ENCODE data around the gene FNDC7. TPM values are rescaled to one million over a fixed set of nuclear protein-coding genes. Genes with fewer than 3 reads are reported as not detected.
A peak's percentile ranks its signal among the peaks of the same experiment; 100 is the strongest.

The FNDC7 gene
- total RNA-seq, 1 experiment from 2014 or later: not detected

DNA sequence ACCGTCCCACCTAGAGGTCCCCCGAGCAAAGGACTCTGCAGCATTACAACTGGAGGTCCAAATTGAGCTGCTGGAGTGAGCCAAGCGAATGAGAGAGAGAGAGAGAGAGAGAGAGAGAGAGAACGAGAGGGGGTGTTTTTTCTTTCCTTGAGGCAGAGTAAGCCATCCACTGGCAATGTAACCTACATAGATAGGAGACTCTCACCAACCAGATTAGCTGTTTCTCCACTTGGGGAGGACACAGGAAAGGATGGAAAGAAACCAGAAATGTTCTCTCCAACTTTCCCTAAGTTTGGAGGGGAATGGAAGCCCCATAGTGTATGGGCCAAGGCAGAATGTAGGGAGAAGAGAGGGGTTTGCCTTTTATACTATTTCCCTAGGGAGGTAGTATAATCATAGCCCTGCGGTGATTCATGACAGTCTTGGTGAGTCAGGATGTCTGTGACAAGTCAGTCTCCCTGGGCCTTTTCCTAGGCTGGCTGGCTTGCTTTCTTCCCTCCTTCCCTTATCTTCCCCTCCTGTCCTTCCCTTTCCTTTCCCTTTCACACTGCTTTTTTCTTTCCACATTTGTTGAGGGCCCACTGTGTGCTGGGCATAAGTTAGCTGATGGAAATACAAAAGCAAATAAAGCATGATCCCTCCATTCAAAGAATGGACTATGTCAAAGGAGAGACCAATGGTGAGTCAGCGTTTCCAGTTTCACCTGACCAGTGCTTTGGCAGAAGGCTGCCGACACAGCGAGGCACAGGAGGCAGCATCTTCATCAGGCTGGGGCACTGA, 7.1 kb downstream of the FNDC7 start:
- in situ Hi-C loops (cut with HindIII; ENCODE audit: low pct_unique_long_range_greater_than_20kb, low sequenced_read_pairs): no loop called here
- DNase-seq (ENCODE audit: low read depth, low spot score): no peak

DNA sequence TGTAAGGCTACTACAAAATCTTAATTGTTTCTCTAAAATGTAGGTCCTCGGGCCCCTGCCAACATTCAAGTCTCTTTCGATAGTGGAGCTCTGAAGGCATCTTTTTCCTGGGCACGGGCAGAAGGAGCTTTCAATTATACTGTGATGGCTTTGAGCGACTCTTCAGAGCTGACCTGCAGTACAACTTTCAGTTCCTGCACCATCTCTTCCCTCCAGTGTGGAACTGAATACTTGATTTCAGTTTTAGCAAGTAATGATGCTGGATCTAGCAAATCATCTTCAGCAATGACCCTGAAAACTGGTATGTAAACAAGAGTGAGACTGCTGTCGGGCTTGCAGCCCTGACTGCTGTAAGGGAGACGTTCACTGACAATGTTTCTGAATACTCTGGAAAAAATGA, 9.6 kb downstream of the FNDC7 start:
- in situ Hi-C loops (cut with HindIII; ENCODE audit: low pct_unique_long_range_greater_than_20kb, low sequenced_read_pairs): no loop called here
- DNase-seq (ENCODE audit: low read depth, low spot score): no peak

DNA sequence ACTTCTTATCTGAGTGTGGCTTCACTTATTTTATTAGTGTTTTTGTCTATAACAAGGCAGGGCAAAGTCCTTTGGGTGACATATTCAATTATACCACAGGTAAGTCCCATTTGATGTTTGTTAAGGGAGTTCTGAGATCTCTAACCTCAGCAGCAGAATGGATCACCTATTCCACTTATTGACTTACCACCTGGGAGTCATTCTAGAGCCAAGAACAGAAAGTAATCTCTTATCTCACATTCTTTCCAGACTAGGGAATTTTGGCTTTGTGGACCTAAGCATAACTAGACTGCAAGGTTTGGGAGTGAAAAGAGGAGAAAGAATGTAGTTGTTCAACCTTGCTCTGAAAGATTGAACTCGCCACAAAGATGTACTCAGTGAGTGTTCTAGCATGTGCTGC, 13.2 kb downstream of the FNDC7 start:
- no peak for DNase-seq (ENCODE audit: low read depth, low spot score)
- in situ Hi-C loops (cut with HindIII; ENCODE audit: low pct_unique_long_range_greater_than_20kb, low sequenced_read_pairs): no loop called here

DNA sequence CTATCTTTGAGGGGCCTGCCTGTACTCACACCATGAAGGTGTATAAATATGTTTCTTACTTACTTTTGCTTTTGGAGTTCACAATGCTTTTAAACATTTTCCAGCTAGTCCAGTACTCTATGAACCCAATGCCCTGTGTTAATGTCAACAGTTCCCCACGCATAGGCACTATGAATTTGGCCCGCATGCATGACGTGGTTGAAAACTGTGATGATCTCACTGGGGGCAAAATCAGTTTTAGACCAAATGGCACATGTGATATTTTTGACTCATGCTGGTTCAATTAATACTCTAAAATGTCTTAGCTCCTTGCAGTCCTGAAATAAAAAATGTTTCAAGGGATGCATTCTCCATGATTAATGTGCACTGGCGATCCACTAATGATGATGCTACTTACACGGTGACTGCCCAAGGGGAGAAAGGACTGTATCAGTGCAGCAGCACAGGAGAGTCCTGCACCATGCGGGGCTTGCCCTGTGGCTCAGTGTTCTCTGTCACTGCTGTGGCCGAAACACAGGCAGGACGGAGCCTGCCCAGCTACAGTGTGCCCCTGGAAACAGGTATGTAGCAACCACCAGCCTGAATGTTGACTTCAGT, 15.7 kb downstream of the FNDC7 start:
- no peak for DNase-seq (ENCODE audit: low read depth, low spot score)
- in situ Hi-C loops (cut with HindIII; ENCODE audit: low pct_unique_long_range_greater_than_20kb, low sequenced_read_pairs): no loop called here

DNA sequence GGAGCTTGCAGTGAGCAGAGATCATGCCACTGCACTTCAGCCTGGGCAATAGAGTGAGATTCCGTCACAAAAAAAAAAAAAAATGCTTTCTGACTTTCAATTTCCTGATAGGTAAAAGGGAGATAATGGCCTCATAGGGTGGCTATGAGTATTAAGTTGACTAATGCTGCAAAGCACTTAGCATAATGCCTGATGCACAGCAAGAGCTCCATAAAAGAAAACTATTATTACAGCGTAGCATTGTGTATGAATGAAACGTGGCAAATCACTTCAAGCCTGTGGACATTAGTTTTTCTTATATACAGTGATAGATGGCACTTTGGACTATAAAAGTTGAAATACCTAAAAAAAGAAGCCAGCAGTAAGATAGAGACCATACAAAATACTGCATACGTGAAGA, 16.8 kb downstream of the FNDC7 start:
- in situ Hi-C loops (cut with HindIII; ENCODE audit: low pct_unique_long_range_greater_than_20kb, low sequenced_read_pairs): no loop called here
- no peak for DNase-seq (ENCODE audit: low read depth, low spot score)

DNA sequence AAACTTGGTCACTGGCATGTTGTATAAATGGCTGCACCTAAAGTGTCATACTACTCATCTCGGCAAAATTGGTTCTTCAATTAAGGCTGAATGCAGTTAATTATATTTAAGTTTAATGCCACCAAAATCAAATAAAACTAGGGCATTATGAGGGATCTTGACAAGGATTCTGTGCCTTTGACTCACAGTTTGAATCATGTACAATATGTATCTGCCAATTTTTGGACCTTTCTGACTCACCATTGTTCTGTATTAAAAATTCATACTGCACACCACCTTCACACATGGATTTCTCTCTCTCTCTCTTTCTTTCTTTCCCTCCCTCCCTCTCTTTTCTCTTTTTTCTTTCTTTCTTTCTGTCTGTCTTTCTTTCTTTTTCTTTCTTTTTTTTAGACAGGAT, 19.7 kb downstream of the FNDC7 start:
- in situ Hi-C loops (cut with HindIII; ENCODE audit: low pct_unique_long_range_greater_than_20kb, low sequenced_read_pairs): no loop called here
- no peak for DNase-seq (ENCODE audit: low read depth, low spot score)

DNA sequence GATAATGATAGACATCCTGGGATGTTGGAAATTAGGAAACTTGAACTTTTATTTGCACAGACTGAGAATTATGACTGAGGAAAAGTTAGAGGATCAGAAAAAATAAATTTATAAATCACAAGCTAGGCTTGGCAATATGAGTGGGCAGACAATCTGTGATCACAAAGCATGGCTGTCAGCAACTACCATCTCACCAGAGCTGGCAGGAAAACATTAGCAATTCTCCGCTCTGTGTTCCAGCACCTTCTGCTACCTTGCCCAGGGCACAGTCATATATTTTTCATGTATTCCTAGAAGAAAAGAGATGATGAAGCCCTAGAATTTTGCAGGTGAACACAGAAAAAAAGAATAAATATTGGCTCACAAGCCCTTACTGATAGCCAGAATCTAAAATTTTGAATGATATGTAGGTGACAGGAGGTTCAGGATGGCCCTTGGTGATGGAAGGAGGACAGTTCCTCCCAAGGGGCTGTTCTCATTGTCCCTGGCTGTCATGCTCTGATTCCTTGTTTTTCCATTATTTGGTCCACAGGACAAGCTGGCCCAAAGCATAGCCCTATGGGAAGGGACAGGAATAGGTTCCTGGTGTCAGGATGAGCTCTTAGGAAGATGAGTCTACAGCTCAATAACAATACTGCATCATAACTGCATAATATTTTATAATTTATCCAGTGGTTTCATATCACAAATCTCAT, 21.6 kb downstream of the FNDC7 start:
- DNase-seq (ENCODE audit: low read depth, low spot score): no peak
- in situ Hi-C loops (cut with HindIII; ENCODE audit: low pct_unique_long_range_greater_than_20kb, low sequenced_read_pairs): no loop called here

DNA sequence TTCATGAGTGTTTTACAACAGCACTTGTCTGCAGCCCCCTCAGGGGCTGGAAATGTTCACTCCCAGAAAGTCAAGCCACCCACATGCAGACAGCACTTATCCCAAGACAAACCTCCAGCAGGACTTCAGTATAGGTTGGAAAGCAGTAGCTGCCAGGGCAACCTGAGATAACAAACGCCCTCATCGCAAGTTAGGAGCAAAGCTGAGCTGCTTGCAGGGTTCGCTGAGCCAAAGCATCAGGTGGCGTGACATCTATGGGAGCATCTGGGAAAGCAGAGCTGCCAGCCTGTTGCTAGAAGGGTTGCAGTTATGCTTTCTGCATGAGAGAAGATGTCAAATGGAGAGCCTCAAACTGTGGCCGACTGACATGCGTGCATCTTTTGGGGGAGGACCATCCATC, 29.5 kb downstream of the FNDC7 start:
- in situ Hi-C loops (cut with HindIII; ENCODE audit: low pct_unique_long_range_greater_than_20kb, low sequenced_read_pairs): no loop called here
- no peak for DNase-seq (ENCODE audit: low read depth, low spot score)

DNA sequence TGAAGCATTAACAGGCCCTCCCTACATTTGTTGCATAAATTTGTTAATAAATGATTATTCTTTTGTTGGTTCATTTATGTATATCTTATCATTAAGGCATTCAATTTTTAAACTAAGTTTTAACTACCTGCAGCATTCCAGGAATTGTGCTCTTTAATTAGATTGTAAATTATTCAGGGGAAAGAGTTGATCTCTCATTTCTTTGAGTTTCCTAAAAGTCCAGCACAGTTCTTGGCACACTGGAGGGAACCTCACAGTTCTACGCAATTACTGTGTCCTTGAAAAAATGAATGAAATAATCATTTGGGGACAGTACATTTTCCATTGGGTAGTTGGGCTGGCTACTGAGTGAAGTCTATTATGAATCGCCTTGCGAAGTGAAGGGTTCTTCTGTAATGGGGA, 33.3 kb downstream of the FNDC7 start:
- in situ Hi-C loops (cut with HindIII; ENCODE audit: low pct_unique_long_range_greater_than_20kb, low sequenced_read_pairs): no loop called here
- DNase-seq (ENCODE audit: low read depth, low spot score): no peak

DNA sequence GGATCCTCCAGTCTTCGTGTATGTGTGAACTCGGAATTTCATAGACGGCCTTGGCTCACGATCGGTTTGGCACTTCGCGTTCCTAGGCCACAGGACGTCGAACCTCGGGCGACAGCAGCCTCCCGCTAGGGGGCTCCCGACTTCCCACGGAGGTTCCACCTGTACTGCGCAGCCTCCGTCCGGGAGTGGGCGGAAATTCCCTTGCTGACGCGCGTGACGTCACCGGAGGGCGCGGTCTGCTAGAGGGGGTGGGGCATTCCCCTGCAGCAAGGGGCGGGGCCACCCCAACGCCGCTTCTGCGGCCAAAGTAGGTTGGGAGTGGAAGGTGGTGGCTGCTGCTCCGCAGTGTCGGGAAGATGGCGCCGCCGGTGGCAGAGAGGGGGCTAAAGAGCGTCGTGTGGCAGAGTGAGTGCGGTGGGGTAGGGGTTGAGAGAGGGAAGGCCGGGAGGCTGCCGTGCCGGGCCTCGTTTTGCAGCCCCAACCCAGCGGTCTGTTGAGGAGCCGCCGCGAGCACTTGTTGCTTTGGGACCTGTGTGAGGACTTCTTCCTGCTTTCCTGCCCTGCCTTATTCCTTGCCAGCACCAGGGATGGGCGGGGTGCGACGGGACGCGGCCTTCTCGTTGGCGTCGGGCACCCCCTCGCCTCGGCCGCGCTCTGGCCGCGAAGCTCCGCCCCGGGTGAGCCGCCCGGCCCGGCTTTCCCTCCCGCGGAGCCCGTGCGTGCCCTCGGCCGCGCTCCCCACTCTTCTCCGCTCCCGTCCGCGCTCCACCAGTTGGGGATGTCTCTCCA, 33.9 kb downstream of the FNDC7 start, which contains the start of gene STXBP3:
STXBP3 (plus strand) TSS at position 293 of the 789 bp plus-strand sequence; CDS start at position 357, 64 bp downstream.
- in situ Hi-C loops (cut with HindIII; ENCODE audit: low pct_unique_long_range_greater_than_20kb, low sequenced_read_pairs): no loop called here

DNA sequence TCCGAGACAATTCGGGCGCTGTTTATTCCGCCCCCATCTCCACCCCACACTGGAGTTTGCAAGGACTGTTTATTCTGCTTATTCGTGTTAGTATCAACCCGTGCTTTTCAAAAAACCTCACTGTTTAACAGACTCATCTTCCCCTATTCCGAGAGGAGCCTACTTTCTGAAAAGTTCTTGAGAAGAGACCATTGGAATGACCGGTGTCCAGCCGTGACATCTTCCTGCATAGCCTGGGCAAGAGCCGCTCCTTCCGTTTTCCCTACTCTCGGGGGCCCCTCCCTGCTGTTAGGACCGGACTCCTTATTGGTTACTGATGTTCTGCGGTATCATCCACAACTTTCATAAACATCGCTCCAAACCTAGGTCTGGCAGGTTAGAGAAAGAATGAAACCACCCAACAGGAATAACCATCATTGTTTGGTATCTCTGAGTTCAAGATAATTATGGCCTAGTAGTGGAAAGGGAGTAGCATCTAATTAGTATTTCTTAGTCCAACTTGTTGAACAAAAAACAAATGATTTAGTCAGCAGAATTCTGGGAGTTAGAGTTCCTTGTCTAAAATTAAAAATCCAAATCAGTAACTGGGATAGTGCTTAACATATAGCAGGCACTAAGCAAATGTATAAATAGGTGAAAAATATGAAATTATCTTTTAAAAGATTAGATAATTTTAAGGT, 34.6 kb downstream of the FNDC7 start:
- in situ Hi-C loops (cut with HindIII; ENCODE audit: low pct_unique_long_range_greater_than_20kb, low sequenced_read_pairs): no loop called here
- DNase-seq (ENCODE audit: low read depth, low spot score): peak; percentile 85

More for the DNA sequence above, 33.9 kb downstream of the FNDC7 start, which contains the start of gene STXBP3:
- peak; percentile 97 for DNase-seq (ENCODE audit: low read depth, low spot score)

DNA sequence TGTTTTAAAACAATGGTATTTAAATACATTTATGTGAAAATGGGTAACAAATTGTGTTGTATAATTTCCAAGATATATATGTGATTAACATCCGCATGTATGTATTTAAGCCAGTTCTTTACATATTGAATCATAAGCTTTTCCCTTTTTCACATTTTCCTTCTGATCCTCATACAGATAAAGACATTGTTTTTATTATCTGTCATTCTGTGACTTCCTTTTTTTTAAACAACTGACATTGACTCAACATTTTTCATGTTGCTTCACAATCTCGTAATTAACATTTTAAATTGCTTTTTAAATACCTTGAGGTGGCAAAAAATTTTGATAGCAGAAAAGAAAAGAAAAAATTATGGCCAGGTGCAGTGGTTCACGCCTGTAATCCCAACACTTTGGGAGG, 35.2 kb downstream of the FNDC7 start:
- in situ Hi-C loops (cut with HindIII; ENCODE audit: low pct_unique_long_range_greater_than_20kb, low sequenced_read_pairs): no loop called here
- DNase-seq (ENCODE audit: low read depth, low spot score): no peak

DNA sequence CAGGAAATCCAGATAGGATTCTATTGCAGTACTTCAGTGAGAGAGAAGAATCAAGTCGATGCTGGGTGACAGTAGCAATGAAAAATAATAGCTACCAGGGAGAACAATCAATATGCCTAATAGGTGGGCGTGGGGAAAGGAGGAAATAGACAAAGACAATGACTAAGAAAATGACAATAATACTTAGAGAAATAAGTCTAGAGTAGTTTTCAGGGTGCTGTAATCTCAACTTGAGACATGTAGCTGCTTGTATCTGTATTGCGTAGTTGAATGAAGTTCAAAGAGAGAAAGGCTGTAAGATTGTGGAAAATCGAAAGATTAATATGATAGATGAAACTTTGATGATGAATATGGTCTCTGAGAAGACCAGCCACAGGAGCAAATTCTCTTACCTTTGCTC, 36.4 kb downstream of the FNDC7 start:
- in situ Hi-C loops (cut with HindIII; ENCODE audit: low pct_unique_long_range_greater_than_20kb, low sequenced_read_pairs): no loop called here
- DNase-seq (ENCODE audit: low read depth, low spot score): no peak

DNA sequence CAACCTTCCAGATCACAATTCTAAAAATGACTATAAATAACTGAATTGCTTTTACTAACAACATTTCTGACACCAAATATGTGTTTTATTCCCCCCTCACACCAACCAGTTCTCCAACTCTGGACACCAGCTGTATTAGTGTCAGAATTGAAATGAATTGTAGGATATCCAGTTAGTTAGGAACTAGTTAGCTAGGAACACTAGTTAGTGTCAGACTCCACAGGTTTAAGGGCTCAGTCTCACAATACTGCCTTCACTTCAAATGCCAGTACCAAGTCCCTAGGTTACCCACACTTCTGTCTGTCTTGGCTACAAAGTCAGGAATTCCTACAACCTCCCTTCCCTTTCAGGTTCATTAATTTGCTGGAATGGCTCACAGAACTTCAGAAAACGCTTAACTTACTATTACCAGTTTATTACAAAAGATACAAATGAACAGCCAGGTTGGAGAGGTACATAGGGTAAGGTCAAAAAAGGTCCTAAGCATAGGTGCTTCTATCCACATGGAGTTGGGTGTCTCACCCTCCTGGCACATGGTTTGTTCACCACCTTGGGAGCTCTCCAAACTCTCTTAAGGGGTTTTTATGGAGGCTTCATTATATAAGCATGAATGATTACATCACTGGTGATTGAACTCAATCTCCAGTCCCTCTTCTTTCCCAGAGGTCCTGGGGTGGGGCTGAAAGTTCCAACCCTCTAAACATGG, 37.9 kb downstream of the FNDC7 start:
- in situ Hi-C loops (cut with HindIII; ENCODE audit: low pct_unique_long_range_greater_than_20kb, low sequenced_read_pairs): no loop called here
- DNase-seq (ENCODE audit: low read depth, low spot score): no peak

DNA sequence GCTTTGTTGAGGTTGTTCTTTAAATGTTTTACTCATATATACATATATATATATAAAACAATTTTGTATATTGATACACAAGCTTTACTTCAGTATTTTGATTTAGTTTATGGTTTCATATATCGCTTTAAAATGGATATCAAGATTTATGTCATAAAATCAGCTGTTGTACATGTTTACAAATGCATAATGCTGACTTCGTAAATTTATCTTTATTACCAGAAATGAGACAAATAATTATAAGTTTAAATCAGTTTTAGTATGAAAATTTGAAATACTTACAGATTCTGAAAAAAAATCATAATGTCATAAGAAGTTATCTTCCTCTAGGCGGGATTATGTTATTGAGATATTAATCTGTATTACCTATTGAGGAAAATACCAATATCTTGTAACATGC, 40.7 kb downstream of the FNDC7 start:
- in situ Hi-C loops (cut with HindIII; ENCODE audit: low pct_unique_long_range_greater_than_20kb, low sequenced_read_pairs): no loop called here
- no peak for DNase-seq (ENCODE audit: low read depth, low spot score)

DNA sequence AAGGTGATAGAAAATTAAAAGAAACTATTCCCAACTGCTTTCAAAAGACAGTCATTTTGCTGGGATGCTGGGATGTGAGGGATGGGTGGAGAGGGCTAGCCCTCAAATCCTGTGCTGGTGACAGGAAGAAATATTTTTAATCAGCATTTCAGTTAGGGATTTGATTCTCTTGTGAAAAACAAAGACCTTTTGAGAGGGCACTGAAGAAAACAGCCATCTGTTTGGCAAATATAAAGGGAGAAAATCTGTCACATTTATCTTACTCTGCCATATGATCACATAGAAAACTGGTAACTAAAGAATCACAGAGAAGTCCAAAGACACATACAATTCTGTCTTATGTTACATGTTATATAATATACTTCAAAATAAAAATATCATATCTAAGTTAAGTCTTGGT, 46.1 kb downstream of the FNDC7 start:
- DNase-seq (ENCODE audit: low read depth, low spot score): peak; percentile 53
- in situ Hi-C loops (cut with HindIII; ENCODE audit: low pct_unique_long_range_greater_than_20kb, low sequenced_read_pairs): no loop called here

DNA sequence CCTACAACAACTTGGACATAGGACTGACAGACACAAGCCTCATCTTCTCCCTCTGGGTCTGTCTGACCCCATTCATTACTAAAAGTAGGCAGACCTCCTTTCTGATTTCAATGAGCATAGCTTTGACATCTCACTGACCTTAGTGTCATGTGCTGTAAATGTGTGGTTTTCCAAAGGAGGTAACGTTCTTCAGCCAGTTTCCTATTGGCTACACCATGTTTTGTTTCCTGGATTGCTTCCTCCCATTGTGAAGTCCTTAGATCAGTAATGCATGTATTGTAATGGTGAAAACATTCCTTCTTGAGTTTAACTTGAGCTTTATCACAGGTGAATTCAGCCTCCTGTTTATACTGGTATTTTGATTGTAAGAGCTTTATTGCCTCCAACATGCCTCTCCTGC, 54.4 kb downstream of the FNDC7 start:
- in situ Hi-C loops (cut with HindIII; ENCODE audit: low pct_unique_long_range_greater_than_20kb, low sequenced_read_pairs): no loop called here
- no peak for DNase-seq (ENCODE audit: low read depth, low spot score)
